HepG2 (cell line): ENCODE measurements around the gene AFDN. TPM values are rescaled to one million over a fixed set of nuclear protein-coding genes. Genes with fewer than 3 reads are reported as not detected.

Experiments
- RERE ChIP-seq: IDR thresholded peaks from 2 replicates; pipeline ENCODE4 v1.6.1; 2016; ENCODE audit warnings: low read depth, missing genetic modification reagents, missing compliant biosample characterization
- SALL1 ChIP-seq: sonication (generic); formaldehyde crosslinking; IDR thresholded peaks from 2 replicates; pipeline ENCODE4 v1.8.0; 2022; ENCODE audit warnings: mild to moderate bottlenecking, missing genetic modification reagents
- SMC3 ChIP-seq: IDR thresholded peaks from 2 replicates; pipeline ENCODE4 v1.6.1; 2011; ENCODE audit warnings: low read length, improper control_type of control experiment
- TSC22D2 ChIP-seq: sonication (generic); formaldehyde crosslinking; IDR thresholded peaks from 2 replicates; pipeline ENCODE4 v1.5.1; 2020; ENCODE audit warnings: missing genetic modification reagents, mild to moderate bottlenecking, borderline replicate concordance
- ZFX ChIP-seq: sonication (generic); formaldehyde crosslinking; IDR thresholded peaks from 2 replicates; pipeline ENCODE4 v1.4.0; 2020; ENCODE audit warnings: mild to moderate bottlenecking, low read depth, missing genetic modification reagents, moderate library complexity
- ZKSCAN8 ChIP-seq: IDR thresholded peaks from 2 replicates; pipeline ENCODE4 v1.6.1; 2016; ENCODE audit warnings: borderline replicate concordance, missing genetic modification reagents, missing compliant biosample characterization
- ZNF160 ChIP-seq: sonication (generic); formaldehyde crosslinking; IDR thresholded peaks from 2 replicates; pipeline ENCODE4 v1.8.0; 2022; ENCODE audit warnings: mild to moderate bottlenecking, inconsistent platforms, missing genetic modification reagents
- ZNF263 ChIP-seq: sonication (generic); formaldehyde crosslinking; IDR thresholded peaks from 2 replicates; pipeline ENCODE4 v1.4.0; 2020; ENCODE audit warnings: missing genetic modification reagents
- ZNF446 ChIP-seq: sonication (generic); formaldehyde crosslinking; IDR thresholded peaks from 2 replicates; pipeline ENCODE4 v1.5.0; 2020; ENCODE audit warnings: mild to moderate bottlenecking, missing genetic modification reagents
- ZNF569 ChIP-seq: sonication (generic); formaldehyde crosslinking; IDR thresholded peaks from 2 replicates; pipeline ENCODE4 v1.5.0; 2020; ENCODE audit warnings: mild to moderate bottlenecking, missing genetic modification reagents, moderate library complexity, borderline replicate concordance
- ZNF781 ChIP-seq: sonication (generic); formaldehyde crosslinking; IDR thresholded peaks from 2 replicates; pipeline ENCODE4 v1.5.1; 2020; ENCODE audit warnings: borderline replicate concordance, mild to moderate bottlenecking, missing genetic modification reagents; ENCODE audit errors: not compliant biosample characterization
- polyA plus RNA-seq, 8 experiments: library from polyadenylated mRNA; depleted of rRNA in 3 of 8; stranded (reverse) in 7 of 8; unstranded in 1 of 8; fragments of >200 nt; fragmentation: Illumina TruSeq in 4 of 8; extraction: Trizol in 4 of 8; gene quantifications; 2 replicates each; pipeline versions ENCODE4 v1.2.1 to v1.2.3, GENCODE V29; 2011 to 2016; ENCODE audit warnings: low read depth in 4 of 8, missing spikeins in 1 of 8, mixed read lengths in 1 of 8; ENCODE audit not compliant: insufficient read depth in 1 of 8
- total RNA-seq, 5 experiments: library from RNA; depleted of rRNA; stranded (reverse); fragments of >200 nt; fragmentation: Illumina TruSeq; extraction: Trizol; gene quantifications; 2 replicates each; pipeline ENCODE4 v1.2.3, GENCODE V29; 2016; ENCODE audit warnings: low read depth in 1 of 5
- TF ChIP-seq, protein P1 (sequence below): sonication (generic); formaldehyde crosslinking; IDR thresholded peaks from 2 replicates; pipeline ENCODE4 v1.5.1; 2020; ENCODE audit warnings: mild to moderate bottlenecking, missing genetic modification reagents, moderate library complexity
- TF ChIP-seq, protein P2 (sequence below): IDR thresholded peaks from 2 replicates; pipeline ENCODE4 v1.6.1; 2016; ENCODE audit warnings: missing genetic modification reagents, missing compliant biosample characterization
- TF ChIP-seq, protein P3 (sequence below): IDR thresholded peaks from 2 replicates; pipeline ENCODE4 v1.6.1; 2012; ENCODE audit warnings: inconsistent platforms
- TF ChIP-seq, protein P4 (sequence below): IDR thresholded peaks from 2 replicates; pipeline ENCODE4 v1.6.1; 2016; ENCODE audit warnings: mild to moderate bottlenecking
- TF ChIP-seq, protein P5 (sequence below): IDR thresholded peaks from 2 replicates; pipeline ENCODE4 v1.6.1; 2016

The AFDN gene
- total and polyA plus RNA-seq, 2 of the 13 experiments (the other 11 are each of a cell fraction or from before 2014, with no cell fraction given): 136 to 151 TPM

- TF ChIP-seq, protein P1, sequence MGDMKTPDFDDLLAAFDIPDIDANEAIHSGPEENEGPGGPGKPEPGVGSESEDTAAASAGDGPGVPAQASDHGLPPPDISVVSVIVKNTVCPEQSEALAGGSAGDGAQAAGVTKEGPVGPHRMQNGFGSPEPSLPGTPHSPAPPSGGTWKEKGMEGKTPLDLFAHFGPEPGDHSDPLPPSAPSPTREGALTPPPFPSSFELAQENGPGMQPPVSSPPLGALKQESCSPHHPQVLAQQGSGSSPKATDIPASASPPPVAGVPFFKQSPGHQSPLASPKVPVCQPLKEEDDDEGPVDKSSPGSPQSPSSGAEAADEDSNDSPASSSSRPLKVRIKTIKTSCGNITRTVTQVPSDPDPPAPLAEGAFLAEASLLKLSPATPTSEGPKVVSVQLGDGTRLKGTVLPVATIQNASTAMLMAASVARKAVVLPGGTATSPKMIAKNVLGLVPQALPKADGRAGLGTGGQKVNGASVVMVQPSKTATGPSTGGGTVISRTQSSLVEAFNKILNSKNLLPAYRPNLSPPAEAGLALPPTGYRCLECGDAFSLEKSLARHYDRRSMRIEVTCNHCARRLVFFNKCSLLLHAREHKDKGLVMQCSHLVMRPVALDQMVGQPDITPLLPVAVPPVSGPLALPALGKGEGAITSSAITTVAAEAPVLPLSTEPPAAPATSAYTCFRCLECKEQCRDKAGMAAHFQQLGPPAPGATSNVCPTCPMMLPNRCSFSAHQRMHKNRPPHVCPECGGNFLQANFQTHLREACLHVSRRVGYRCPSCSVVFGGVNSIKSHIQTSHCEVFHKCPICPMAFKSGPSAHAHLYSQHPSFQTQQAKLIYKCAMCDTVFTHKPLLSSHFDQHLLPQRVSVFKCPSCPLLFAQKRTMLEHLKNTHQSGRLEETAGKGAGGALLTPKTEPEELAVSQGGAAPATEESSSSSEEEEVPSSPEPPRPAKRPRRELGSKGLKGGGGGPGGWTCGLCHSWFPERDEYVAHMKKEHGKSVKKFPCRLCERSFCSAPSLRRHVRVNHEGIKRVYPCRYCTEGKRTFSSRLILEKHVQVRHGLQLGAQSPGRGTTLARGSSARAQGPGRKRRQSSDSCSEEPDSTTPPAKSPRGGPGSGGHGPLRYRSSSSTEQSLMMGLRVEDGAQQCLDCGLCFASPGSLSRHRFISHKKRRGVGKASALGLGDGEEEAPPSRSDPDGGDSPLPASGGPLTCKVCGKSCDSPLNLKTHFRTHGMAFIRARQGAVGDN: no peak
- peak; percentile 45; the same call in 1 of the 2 replicates for TF ChIP-seq ZNF263
- no peak for TF ChIP-seq ZKSCAN8 (CRISPR knock-in tag)
- TF ChIP-seq, protein P2, sequence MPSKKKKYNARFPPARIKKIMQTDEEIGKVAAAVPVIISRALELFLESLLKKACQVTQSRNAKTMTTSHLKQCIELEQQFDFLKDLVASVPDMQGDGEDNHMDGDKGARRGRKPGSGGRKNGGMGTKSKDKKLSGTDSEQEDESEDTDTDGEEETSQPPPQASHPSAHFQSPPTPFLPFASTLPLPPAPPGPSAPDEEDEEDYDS (CRISPR knock-in tag): 0 out of 2 replicates have a peak, but pooled peaks have one; percentile 12
- no peak for TF ChIP-seq ZNF446 (CRISPR knock-in tag)
- no peak for TF ChIP-seq RERE
- TF ChIP-seq SMC3: peak; percentile 24; the same call in 1 of the 2 replicates
- TF ChIP-seq, protein P3, sequence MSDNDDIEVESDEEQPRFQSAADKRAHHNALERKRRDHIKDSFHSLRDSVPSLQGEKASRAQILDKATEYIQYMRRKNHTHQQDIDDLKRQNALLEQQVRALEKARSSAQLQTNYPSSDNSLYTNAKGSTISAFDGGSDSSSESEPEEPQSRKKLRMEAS: no peak
- 0 out of 2 replicates have a peak, but pooled peaks have one; percentile 18 for TF ChIP-seq ZFX
- TF ChIP-seq ZNF781: peak; percentile 29
- TF ChIP-seq TSC22D2: 0 out of 2 replicates have a peak, but pooled peaks have one; percentile 24
- TF ChIP-seq, protein P4, sequence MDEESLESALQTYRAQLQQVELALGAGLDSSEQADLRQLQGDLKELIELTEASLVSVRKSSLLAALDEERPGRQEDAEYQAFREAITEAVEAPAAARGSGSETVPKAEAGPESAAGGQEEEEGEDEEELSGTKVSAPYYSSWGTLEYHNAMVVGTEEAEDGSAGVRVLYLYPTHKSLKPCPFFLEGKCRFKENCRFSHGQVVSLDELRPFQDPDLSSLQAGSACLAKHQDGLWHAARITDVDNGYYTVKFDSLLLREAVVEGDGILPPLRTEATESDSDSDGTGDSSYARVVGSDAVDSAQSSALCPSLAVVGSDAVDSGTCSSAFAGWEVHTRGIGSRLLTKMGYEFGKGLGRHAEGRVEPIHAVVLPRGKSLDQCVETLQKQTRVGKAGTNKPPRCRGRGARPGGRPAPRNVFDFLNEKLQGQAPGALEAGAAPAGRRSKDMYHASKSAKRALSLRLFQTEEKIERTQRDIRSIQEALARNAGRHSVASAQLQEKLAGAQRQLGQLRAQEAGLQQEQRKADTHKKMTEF: peak; percentile 38; the same call in 1 of the 2 replicates
- TF ChIP-seq SALL1 (CRISPR knock-in tag): peak; percentile 51
- TF ChIP-seq ZNF569 (CRISPR knock-in tag): no peak
- TF ChIP-seq, protein P5, sequence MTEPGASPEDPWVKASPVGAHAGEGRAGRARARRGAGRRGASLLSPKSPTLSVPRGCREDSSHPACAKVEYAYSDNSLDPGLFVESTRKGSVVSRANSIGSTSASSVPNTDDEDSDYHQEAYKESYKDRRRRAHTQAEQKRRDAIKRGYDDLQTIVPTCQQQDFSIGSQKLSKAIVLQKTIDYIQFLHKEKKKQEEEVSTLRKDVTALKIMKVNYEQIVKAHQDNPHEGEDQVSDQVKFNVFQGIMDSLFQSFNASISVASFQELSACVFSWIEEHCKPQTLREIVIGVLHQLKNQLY (CRISPR knock-in tag): no peak
- no peak for TF ChIP-seq ZNF160 (CRISPR knock-in tag)
Observed at GRCh38 chr6:167782698-167783517, 43.8 kb upstream of the AFDN start (continued).
